ENCODE results near the gene KLF6.

The KLF6 gene

DNA sequence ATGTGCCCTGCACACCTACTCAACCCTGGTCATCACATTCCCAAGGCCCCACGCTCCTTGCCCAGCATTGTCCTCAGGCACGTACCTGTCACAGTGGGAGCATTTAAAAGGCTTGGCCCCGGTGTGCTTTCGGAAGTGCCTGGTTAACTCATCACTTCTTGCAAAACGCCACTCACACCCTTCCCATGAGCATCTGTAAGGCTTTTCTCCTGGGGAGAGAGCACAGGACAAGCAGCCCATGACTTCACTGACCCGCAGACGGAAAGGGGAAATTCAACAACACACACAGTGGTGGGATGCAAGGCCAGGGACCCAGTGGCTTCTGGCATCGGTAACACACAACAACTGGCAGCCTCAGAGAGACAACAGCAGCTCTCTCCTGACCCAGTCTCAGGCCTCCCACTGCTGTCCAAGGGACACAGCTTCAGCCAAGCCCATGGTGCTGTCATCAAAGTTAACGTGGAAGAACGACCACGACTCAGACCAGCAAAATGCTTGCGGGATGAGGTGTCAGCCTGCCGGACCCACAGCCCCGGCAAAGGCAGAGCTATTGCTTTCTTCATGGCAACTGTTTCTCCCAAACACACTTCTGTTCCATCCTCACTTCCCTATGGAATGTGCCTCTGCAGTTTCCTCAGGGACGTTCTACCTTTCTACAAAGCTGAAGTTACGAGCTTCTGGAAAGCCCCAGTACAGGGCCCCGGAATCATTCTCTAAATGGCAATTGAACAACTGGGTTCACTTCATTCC is 4.8 kb downstream of the KLF6 start:
- Histone ChIP-seq H3K9me3 (ENCODE audit: control insufficient read depth, insufficient read depth, low read depth, low read length) (no peaks in the 10 kb centered on the region), H3K4me3 (ENCODE audit: low read depth, low read length) (no peak overlapping the region), H3K4me1 (ENCODE audit: control insufficient read depth, insufficient read depth, low read length) (peaks cover 15% of the 10 kb centered on the region), H3K27ac (ENCODE audit: extremely low read depth, low read depth, low read length) (no peak overlapping the region), H3K36me3 (ENCODE audit: control insufficient read depth in 2 of 2, insufficient read depth in 1 of 2, low read length in 2 of 2) (peaks cover 14 to 55% of the 10 kb centered on the region in 2 experiments)
- TF ChIP-seq, protein P1, sequence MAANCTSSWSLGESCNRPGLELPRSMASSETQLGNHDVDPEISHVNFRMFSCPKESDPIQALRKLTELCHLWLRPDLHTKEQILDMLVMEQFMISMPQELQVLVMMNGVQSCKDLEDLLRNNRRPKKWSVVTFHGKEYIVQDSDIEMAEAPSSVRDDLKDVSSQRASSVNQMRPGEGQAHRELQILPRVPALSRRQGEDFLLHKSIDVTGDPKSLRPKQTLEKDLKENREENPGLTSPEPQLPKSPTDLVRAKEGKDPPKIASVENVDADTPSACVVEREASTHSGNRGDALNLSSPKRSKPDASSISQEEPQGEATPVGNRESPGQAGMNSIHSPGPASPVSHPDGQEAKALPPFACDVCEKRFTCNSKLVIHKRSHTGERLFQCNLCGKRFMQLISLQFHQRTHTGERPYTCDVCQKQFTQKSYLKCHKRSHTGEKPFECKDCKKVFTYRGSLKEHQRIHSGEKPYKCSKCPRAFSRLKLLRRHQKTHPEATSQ (tag by site-specific recombination; IDR thresholded peaks at IDR 0.05): no peak
- TF ChIP-seq ZNF354C (tag by site-specific recombination; IDR thresholded peaks at IDR 0.05; ENCODE audit: borderline replicate concordance, low read depth) (no peak), ZNF785 (tag by site-specific recombination; IDR thresholded peaks at IDR 0.05) (no peak), SALL2 (tag by site-specific recombination; IDR thresholded peaks at IDR 0.05; ENCODE audit: borderline replicate concordance) (no peak), ZNF670 (tag by site-specific recombination; IDR thresholded peaks at IDR 0.05; ENCODE audit: low read depth) (no peak), ZNF169 (tag by site-specific recombination; IDR thresholded peaks at IDR 0.05) (no peak), TCF7L2 (IDR thresholded peaks at IDR 0.05; ENCODE audit: borderline replicate concordance, low read depth, low read length) (no peak), ZNF341 (tag by site-specific recombination; IDR thresholded peaks at IDR 0.05; ENCODE audit: low read depth) (no peak), MYNN (tag by site-specific recombination; IDR thresholded peaks at IDR 0.05; ENCODE audit: borderline replicate concordance) (no peak), ZBTB48 (tag by site-specific recombination; IDR thresholded peaks at IDR 0.05) (no peak), OVOL3 (tag by site-specific recombination; IDR thresholded peaks at IDR 0.05) (no peak)
- TF ChIP-seq, protein P2, sequence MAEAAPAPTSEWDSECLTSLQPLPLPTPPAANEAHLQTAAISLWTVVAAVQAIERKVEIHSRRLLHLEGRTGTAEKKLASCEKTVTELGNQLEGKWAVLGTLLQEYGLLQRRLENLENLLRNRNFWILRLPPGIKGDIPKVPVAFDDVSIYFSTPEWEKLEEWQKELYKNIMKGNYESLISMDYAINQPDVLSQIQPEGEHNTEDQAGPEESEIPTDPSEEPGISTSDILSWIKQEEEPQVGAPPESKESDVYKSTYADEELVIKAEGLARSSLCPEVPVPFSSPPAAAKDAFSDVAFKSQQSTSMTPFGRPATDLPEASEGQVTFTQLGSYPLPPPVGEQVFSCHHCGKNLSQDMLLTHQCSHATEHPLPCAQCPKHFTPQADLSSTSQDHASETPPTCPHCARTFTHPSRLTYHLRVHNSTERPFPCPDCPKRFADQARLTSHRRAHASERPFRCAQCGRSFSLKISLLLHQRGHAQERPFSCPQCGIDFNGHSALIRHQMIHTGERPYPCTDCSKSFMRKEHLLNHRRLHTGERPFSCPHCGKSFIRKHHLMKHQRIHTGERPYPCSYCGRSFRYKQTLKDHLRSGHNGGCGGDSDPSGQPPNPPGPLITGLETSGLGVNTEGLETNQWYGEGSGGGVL (tag by site-specific recombination; IDR thresholded peaks at IDR 0.05): no peak
- TF ChIP-seq, protein P3, sequence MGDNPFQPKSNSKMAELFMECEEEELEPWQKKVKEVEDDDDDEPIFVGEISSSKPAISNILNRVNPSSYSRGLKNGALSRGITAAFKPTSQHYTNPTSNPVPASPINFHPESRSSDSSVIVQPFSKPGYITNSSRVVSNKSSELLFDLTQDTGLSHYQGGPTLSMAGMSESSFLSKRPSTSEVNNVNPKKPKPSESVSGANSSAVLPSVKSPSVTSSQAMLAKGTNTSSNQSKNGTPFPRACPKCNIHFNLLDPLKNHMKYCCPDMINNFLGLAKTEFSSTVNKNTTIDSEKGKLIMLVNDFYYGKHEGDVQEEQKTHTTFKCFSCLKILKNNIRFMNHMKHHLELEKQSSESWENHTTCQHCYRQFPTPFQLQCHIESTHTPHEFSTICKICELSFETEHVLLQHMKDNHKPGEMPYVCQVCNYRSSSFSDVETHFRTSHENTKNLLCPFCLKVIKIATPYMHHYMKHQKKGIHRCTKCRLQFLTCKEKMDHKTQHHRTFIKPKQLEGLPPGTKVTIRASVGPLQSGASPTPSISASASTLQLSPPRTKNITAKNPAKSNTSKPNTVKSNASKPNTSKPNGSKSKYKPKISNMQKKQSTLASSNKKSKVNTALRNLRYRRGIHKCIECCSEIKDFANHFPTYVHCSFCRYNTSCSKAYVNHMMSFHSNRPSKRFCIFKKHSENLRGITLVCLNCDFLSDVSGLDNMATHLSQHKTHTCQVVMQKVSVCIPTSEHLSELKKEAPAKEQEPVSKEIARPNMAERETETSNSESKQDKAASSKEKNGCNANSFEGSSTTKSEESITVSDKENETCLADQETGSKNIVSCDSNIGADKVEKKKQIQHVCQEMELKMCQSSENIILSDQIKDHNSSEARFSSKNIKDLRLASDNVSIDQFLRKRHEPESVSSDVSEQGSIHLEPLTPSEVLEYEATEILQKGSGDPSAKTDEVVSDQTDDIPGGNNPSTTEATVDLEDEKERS (tag by site-specific recombination; IDR thresholded peaks at IDR 0.05): no peak
- CTCF ChIA-PET: no interaction called here
- POLR2A ChIA-PET: no interaction called here

DNA sequence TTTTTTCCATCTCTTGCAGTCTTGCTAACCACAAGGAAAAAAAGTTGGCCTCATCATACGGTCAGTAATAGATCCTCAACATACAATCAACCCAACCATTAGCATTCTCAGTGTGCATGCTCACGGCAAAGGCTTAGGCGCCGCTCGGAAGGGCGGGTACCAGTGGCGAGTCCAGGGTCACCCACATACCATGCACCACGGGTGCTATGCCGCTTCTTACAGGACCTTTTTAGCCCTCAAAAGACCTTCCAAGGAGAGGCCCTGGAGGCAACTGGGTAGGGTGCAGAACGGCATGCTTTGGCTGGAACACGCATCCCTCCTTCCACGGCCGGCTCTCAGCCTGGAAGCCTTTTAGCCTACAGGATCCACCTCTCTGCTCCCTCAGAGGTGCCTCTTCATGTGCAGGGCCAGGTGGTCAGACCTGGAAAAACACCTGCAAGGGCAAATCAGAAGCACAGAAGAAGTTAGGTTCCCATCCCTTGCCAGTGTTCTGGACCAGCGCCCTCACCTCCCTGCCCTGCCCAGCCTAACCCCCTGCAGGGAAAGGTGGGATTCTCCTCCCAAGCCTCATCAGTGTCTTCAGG is 5.8 kb downstream of the KLF6 start:
- ChIA-PET POLR2A (no interaction called here), CTCF (no interaction called here)
- H3K4me1 ChIP-seq (ENCODE audit: control insufficient read depth, insufficient read depth, low read length): peaks cover 15% of the 10 kb centered on the region
- H3K9me3 ChIP-seq (ENCODE audit: control insufficient read depth, insufficient read depth, low read depth, low read length): no peaks in the 10 kb centered on the region
- H3K27ac ChIP-seq (ENCODE audit: extremely low read depth, low read depth, low read length): no peak overlapping the region
- H3K36me3 ChIP-seq (ENCODE audit: control insufficient read depth in 2 of 2, insufficient read depth in 1 of 2, low read length in 2 of 2): peaks cover 14 to 55% of the 10 kb centered on the region in 2 experiments
- H3K4me3 ChIP-seq (ENCODE audit: low read depth, low read length): no peak overlapping the region
- TF ChIP-seq ZSCAN30 (tag by site-specific recombination; IDR thresholded peaks at IDR 0.05) (no peak), ZIC2 (tag by site-specific recombination; IDR thresholded peaks at IDR 0.05) (no peak), OSR2 (tag by site-specific recombination; IDR thresholded peaks at IDR 0.05) (no peak), ZNF133 (tag by site-specific recombination; IDR thresholded peaks at IDR 0.05) (no peak), ZNF701 (tag by site-specific recombination; IDR thresholded peaks at IDR 0.05) (no peak), ZNF624 (tag by site-specific recombination; IDR thresholded peaks at IDR 0.05) (no peak), ZNF239 (tag by site-specific recombination; IDR thresholded peaks at IDR 0.05) (no peak)
- TF ChIP-seq, protein P4, sequence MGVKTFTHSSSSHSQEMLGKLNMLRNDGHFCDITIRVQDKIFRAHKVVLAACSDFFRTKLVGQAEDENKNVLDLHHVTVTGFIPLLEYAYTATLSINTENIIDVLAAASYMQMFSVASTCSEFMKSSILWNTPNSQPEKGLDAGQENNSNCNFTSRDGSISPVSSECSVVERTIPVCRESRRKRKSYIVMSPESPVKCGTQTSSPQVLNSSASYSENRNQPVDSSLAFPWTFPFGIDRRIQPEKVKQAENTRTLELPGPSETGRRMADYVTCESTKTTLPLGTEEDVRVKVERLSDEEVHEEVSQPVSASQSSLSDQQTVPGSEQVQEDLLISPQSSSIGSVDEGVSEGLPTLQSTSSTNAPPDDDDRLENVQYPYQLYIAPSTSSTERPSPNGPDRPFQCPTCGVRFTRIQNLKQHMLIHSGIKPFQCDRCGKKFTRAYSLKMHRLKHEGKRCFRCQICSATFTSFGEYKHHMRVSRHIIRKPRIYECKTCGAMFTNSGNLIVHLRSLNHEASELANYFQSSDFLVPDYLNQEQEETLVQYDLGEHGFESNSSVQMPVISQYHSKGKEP (tag by site-specific recombination; IDR thresholded peaks at IDR 0.05): no peak
- TF ChIP-seq, protein P5, sequence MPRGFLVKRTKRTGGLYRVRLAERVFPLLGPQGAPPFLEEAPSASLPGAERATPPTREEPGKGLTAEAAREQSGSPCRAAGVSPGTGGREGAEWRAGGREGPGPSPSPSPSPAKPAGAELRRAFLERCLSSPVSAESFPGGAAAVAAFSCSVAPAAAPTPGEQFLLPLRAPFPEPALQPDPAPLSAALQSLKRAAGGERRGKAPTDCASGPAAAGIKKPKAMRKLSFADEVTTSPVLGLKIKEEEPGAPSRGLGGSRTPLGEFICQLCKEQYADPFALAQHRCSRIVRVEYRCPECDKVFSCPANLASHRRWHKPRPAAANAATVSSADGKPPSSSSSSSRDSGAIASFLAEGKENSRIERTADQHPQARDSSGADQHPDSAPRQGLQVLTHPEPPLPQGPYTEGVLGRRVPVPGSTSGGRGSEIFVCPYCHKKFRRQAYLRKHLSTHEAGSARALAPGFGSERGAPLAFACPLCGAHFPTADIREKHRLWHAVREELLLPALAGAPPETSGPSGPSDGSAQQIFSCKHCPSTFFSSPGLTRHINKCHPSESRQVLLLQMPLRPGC (tag by site-specific recombination; IDR thresholded peaks at IDR 0.05): no peak
